ENCODE results near the gene FBXL5.
"Not testable (repeated sequence)": the region's sequence is repeated elsewhere in the genome, so short reads cannot be mapped to it uniquely, and the experiment has no call there.

- not testable (repeated sequence) for TF ChIP-seq CTCF (tag by site-specific recombination; IDR thresholded peaks at IDR 0.05); ZBTB48 (tag by site-specific recombination; IDR thresholded peaks at IDR 0.05); ZNF658 (tag by site-specific recombination; IDR thresholded peaks at IDR 0.05); REST (tag by site-specific recombination; IDR thresholded peaks at IDR 0.05); ZNF202 (tag by site-specific recombination; IDR thresholded peaks at IDR 0.05; ENCODE audit: borderline replicate concordance); ELK4 (IDR thresholded peaks at IDR 0.05; ENCODE audit: borderline replicate concordance, low read depth, low read length); GFI1B (tag by site-specific recombination; IDR thresholded peaks at IDR 0.05); ZNF280C (tag by site-specific recombination; IDR thresholded peaks at IDR 0.05); ZNF362 (tag by site-specific recombination; IDR thresholded peaks at IDR 0.05)
Measured at GRCh38 chr4:15617407-15617806, 37.8 kb downstream of the FBXL5 start.
